ENCODE measurements around the gene CWF19L2. TPM values are rescaled to one million over a fixed set of nuclear protein-coding genes. Genes with fewer than 3 reads are reported as not detected.

CWF19L2 gene
- polyA plus RNA-seq, 1 of the 3 experiments (the other 2 are of a cell fraction), result 0.74 TPM

GRCh38 chr11:107337917-107338316 lies 119.7 kb downstream of the CWF19L2 start (continued):
- TF ChIP-seq IRF3 (IDR thresholded peaks at IDR 0.05; ENCODE audit: low read depth, low read length) (no peak), RCOR1 (IDR thresholded peaks at IDR 0.05; ENCODE audit: low read length) (no peak), RXRA (IDR thresholded peaks at IDR 0.05; ENCODE audit: borderline replicate concordance, low read depth) (no peak)

- Histone ChIP-seq H3K4me1 (ENCODE audit: control insufficient read depth in 1 of 2, insufficient read depth in 2 of 2, low read depth in 1 of 2, low read length in 1 of 2) (no peaks in the 10 kb centered on the region), H3K79me2 (ENCODE audit: insufficient read depth) (no peaks in the 10 kb centered on the region), H3K27ac (ENCODE audit: low read depth in 2 of 2, low read length in 1 of 2) (no peak overlapping the region), H3K4me2 (no peak overlapping the region), H4K20me1 (ENCODE audit: insufficient read depth) (no peaks in the 10 kb centered on the region), H2AFZ (ENCODE audit: low read depth) (no peak overlapping the region), H3K27me3 (ENCODE audit: insufficient read depth) (no peaks in the 10 kb centered on the region), H3K9ac (no peak overlapping the region), H3K9me2 (no peaks in the 10 kb centered on the region), H3F3A (replicated peaks; ENCODE audit: insufficient read depth) (no peaks in the 10 kb centered on the region), H3K36me3 (replicated peaks in 1 of 2; ENCODE audit: control insufficient read depth in 1 of 2, insufficient read depth in 2 of 2, low read length in 1 of 2) (peaks cover 0 to 8% of the 10 kb centered on the region in 2 experiments), H3K9me3 (no peaks in the 10 kb centered on the region), H3K4me3 (ENCODE audit: low read depth in 2 of 2, low read length in 1 of 2) (no peak overlapping the region)
- TF ChIP-seq REST (IDR thresholded peaks at IDR 0.05; ENCODE audit: low read depth, low read length), result no peak
- no peak for TF ChIP-seq MAX (IDR thresholded peaks at IDR 0.05; ENCODE audit: low read depth)
- TF ChIP-seq TAF1 (IDR thresholded peaks at IDR 0.05; ENCODE audit: borderline replicate concordance, low read depth, low read length), result no peak
- no peak for TF ChIP-seq EZH2phosphoT487 (IDR thresholded peaks at IDR 0.05; ENCODE audit: borderline replicate concordance, low read depth)
- CTCF ChIA-PET, result no interaction called here
- WGBS (ENCODE audit: low lambda C conversion rate), result 92% methylated on average over 1 of the region's 1 CpG
- no peak for DNase-seq
- POLR2A ChIA-PET, result no interaction called here
Measured at GRCh38 chr11:107331728-107332127, 125.9 kb downstream of the CWF19L2 start.

GRCh38 chr11:107329164-107329563 lies 128.5 kb downstream of the CWF19L2 start:
- 95% methylated on average over 3 of the region's 3 CpGs for WGBS (ENCODE audit: low lambda C conversion rate)
- ChIA-PET POLR2A (no interaction called here), CTCF (no interaction called here)
- H3K4me1 ChIP-seq (ENCODE audit: control insufficient read depth in 1 of 2, insufficient read depth in 2 of 2, low read depth in 1 of 2, low read length in 1 of 2), result no peaks in the 10 kb centered on the region
- no peak overlapping the region for H3K4me3 ChIP-seq (ENCODE audit: low read depth in 2 of 2, low read length in 1 of 2)
- H3K36me3 ChIP-seq (replicated peaks in 1 of 2; ENCODE audit: control insufficient read depth in 1 of 2, insufficient read depth in 2 of 2, low read length in 1 of 2), result peaks cover 0 to 11% of the 10 kb centered on the region in 2 experiments
- no peak overlapping the region for H3K9ac ChIP-seq
- no peak for TF ChIP-seq RCOR1 (IDR thresholded peaks at IDR 0.05; ENCODE audit: low read length)
- TF ChIP-seq JUND (IDR thresholded peaks at IDR 0.05), result no peak
- no peak for TF ChIP-seq TAF1 (IDR thresholded peaks at IDR 0.05; ENCODE audit: borderline replicate concordance, low read depth, low read length)
- TF ChIP-seq TCF12 (IDR thresholded peaks at IDR 0.05), result no peak
- no peak for TF ChIP-seq USF2 (IDR thresholded peaks at IDR 0.05; ENCODE audit: borderline replicate concordance, low read depth, low read length)
- no peak for TF ChIP-seq CHD2 (IDR thresholded peaks at IDR 0.05; ENCODE audit: low read length, partially characterized antibody)
- no peak for TF ChIP-seq GATA2 (CRISPR knock-in tag; IDR thresholded peaks at IDR 0.05)
- TF ChIP-seq RXRA (IDR thresholded peaks at IDR 0.05; ENCODE audit: borderline replicate concordance, low read depth), result no peak
- no peak for TF ChIP-seq MEF2A (IDR thresholded peaks at IDR 0.05; ENCODE audit: borderline replicate concordance, low read depth)
- TF ChIP-seq MXI1 (IDR thresholded peaks at IDR 0.05; ENCODE audit: low read depth, low read length), result no peak
- H3K27ac ChIP-seq (ENCODE audit: low read depth in 2 of 2, low read length in 1 of 2), result no peak overlapping the region
- H3K9me2 ChIP-seq, result no peaks in the 10 kb centered on the region
- H4K20me1 ChIP-seq (ENCODE audit: insufficient read depth), result no peaks in the 10 kb centered on the region
- no peak overlapping the region for H3K4me2 ChIP-seq
- H3K27me3 ChIP-seq (ENCODE audit: insufficient read depth), result no peaks in the 10 kb centered on the region
- no peaks in the 10 kb centered on the region for H3K79me2 ChIP-seq (ENCODE audit: insufficient read depth)
- H3F3A ChIP-seq (replicated peaks; ENCODE audit: insufficient read depth), result no peaks in the 10 kb centered on the region
- DNase-seq, result no peak
- no peaks in the 10 kb centered on the region for H3K9me3 ChIP-seq
- no peak overlapping the region for H2AFZ ChIP-seq (ENCODE audit: low read depth)

All from SK-N-SH (cell line).